GM10248 (cell line): ENCODE data around the gene NKIRAS1.
"Not testable (repeated sequence)": the region's sequence is repeated elsewhere in the genome, so short reads cannot be mapped to it uniquely, and the experiment has no call there.

ENCODE experiments used
- CTCF ChIA-PET: fragments of 300-600 bp; sonication (Branson Sonifier 250); formaldehyde crosslinking; extraction: SDS; loops from one replicate; lab custom pipeline; 2021; ENCODE audit warnings: antibody characterized with exemption; lab: Yijun Ruan, JAX
- POLR2A ChIA-PET: fragments of 350-650 bp; sonication (Branson Sonifier 250); formaldehyde crosslinking; extraction: SDS; loops from one replicate; lab custom pipeline; 2020; ENCODE audit warnings: antibody characterized with exemption; lab: Yijun Ruan, JAX
- DNase-seq: peaks from one replicate; pipeline ENCODE4 v3.0.0; 2012; ENCODE audit errors: extremely low spot score
- TF ChIP-seq, protein P1 (sequence below): IDR thresholded peaks from 2 replicates; pipeline ENCODE4 v1.5.1; 2012; ENCODE audit warnings: mild to moderate bottlenecking, low read depth; ENCODE audit errors: extremely low read depth, missing control alignments, control extremely low read depth

NKIRAS1 gene

DNA sequence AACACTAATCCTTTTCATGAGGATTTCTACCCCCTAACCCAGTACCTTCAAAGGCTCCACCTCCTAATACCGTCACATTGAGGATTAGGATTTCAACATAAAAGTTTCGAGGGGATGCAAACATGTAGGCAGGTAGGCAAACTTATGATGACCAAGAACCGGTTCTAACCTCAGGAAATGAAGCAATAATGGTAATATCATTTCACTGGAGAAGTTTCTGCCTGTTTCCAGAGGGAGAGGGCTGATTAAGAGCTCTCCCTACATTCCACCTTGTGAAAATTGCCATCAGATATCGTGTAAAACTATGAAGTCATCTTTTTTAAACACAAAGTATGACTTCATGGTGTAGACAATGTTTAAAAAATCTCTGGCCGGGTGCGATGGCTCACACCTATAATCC is 31.6 kb downstream of the NKIRAS1 start:
- CTCF ChIA-PET = interaction anchor here (1.3 to 1.8 kb wide), 2 partner anchors 10 to 47 kb away, joined by 3 to 4 read pairs; no protein-coding TSS in a partner anchor
- TF ChIP-seq, protein P1, sequence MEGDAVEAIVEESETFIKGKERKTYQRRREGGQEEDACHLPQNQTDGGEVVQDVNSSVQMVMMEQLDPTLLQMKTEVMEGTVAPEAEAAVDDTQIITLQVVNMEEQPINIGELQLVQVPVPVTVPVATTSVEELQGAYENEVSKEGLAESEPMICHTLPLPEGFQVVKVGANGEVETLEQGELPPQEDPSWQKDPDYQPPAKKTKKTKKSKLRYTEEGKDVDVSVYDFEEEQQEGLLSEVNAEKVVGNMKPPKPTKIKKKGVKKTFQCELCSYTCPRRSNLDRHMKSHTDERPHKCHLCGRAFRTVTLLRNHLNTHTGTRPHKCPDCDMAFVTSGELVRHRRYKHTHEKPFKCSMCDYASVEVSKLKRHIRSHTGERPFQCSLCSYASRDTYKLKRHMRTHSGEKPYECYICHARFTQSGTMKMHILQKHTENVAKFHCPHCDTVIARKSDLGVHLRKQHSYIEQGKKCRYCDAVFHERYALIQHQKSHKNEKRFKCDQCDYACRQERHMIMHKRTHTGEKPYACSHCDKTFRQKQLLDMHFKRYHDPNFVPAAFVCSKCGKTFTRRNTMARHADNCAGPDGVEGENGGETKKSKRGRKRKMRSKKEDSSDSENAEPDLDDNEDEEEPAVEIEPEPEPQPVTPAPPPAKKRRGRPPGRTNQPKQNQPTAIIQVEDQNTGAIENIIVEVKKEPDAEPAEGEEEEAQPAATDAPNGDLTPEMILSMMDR = no peak
- no peak for DNase-seq
- POLR2A ChIA-PET = no interaction called here

DNA sequence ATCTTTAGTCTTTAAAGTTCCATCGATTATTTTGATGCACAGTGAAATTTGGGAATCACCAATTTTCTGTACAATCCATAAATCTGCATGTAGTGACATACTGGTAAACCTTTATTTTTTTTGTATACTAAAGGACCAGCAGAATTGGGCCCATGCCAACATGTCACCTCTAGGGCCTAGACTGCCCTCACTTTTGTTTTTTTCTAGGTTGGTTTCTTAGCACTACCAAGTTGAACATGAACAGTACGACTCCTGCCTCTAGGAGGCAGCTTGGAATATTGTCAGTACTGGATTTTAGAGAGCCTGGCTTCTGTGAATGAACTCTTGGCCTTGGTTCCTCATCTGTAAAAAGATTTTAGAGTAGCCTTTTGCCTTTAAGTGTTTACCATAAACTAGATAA is 32.3 kb downstream of the NKIRAS1 start:
- CTCF ChIA-PET = interaction anchor here (1.8 kb wide), 1 partner anchor 11 kb away, joined by 4 read pairs; no protein-coding TSS in a partner anchor
- DNase-seq = no peak
- TF ChIP-seq, protein P1 = no peak
- POLR2A ChIA-PET = no interaction called here

DNA sequence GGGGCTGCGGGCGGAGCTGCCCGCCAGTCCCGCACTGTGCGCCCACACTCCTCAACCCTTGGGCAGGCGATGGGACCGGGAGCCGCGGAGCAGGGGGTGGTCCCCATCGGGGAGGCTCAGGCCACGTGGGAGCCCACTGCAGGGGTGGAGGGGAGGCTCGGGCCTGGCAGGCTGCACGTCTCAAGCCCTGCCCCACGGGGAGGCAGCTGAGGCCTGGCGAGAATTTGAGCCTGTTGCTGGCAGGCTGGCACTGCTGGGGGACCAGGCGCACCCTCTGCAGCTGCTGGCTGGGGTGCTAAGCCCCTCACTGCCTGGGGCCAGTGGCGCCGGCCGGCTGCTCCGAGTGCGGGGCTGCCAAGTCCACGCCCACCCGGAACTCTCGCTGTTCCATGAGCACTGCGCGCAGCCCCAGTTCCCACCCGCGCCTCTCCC is 34.3 kb downstream of the NKIRAS1 start:
- TF ChIP-seq, protein P1 = no peak
- ChIA-PET CTCF (interaction anchor here (1.0 to 2.7 kb wide), 4 partner anchors 9 to 297 kb away, joined by 3 to 12 read pairs (median 4); no protein-coding TSS in a partner anchor), POLR2A (interaction anchor here (0.6 kb wide), 1 partner anchor 26 kb away, joined by 4 read pairs; no protein-coding TSS in a partner anchor)
- no peak for DNase-seq

DNA sequence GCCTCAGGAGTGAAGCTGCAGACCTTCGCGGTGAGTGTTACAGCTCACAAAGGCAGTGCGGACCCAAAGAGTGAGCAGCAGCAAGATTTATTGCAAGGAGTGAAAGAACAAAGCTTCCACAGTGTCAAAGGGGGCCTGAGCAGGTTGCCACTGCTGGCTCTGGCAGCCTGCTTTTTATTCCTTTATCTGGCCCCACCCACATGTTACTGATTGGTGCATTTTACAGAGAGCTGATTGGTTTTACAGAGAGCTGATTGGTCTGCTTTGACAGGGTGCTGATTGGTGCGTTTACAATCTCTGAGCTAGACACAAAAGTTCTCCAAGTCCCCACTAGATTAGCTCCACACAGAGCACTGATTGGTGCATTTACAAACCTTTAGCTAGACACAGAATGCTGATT is 34.8 kb downstream of the NKIRAS1 start:
- ChIA-PET CTCF (interaction anchor here (1.0 to 2.7 kb wide), 3 partner anchors 10 to 298 kb away, joined by 3 to 12 read pairs (median 4); no protein-coding TSS in a partner anchor), POLR2A (interaction anchor here (0.6 kb wide), 1 partner anchor 25 kb away, joined by 4 read pairs; no protein-coding TSS in a partner anchor)
- not testable (repeated sequence) for DNase-seq

DNA sequence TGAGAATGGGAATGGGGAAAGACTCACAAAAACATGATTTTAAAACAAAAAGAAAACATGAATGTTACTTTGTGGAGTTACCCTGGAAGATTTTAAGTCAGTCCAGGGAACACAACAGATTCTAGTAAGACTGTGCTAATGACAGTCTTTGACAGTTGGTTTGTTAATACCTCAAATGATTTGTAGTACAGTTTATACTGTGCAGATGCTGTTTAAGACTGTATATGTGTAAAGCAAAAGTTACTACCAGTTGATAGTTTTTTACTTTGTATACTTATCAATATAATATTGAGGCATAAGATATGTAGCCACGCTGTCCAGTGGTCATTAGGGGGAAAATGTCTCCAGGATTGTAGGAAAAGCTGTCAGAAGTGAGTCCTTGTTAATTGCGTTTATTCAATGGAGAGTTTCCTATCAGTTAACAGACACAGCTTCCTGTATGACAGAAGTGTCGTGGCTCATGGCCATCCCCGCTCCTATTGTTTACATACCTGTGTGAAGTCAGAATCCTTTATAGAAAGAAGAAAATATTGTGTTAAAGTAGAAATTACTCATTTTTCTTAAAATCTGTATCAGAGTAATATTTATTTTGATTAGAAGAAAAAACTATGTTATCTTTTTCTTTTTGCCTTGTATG is 36.0 kb downstream of the NKIRAS1 start:
- TF ChIP-seq, protein P1 = no peak
- ChIA-PET POLR2A (interaction anchor here (1.0 kb wide), 1 partner anchor 36 kb away, joined by 3 read pairs; the partner anchor contains the start of genes NKIRAS1 and RPL15), CTCF (interaction anchor here (1.0 kb wide), 1 partner anchor 8 kb away, joined by 7 read pairs; no protein-coding TSS in a partner anchor)
- no peak for DNase-seq

DNA sequence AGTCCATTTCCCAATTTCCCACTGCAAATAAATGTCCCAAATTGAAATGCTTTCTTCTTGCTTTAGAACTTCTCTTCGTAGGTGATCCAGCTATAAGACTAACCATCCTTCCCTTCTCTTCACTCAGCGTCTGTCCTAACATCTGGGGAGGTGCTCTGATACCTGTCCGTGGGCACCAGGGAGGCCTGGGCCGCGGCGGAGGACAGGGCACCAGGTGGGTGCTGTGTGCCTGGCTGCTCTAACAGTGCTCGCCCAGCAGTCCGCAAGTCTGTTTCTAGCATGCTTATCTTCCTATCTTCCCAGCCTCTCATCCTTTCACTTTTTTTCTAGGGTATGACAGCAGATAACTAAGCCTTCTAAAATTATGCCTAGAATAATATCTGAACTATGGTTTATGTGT is 37.3 kb downstream of the NKIRAS1 start:
- POLR2A ChIA-PET = interaction anchor here (1.0 kb wide), 1 partner anchor 37 kb away, joined by 3 read pairs; the partner anchor contains the start of genes NKIRAS1 and RPL15

More for the DNA sequence above, 37.3 kb downstream of the NKIRAS1 start:
- DNase-seq = no peak
- CTCF ChIA-PET = interaction anchor here (1.0 to 3.8 kb wide), 2 partner anchors 9 kb away, joined by 7 to 33 read pairs; no protein-coding TSS in a partner anchor
- TF ChIP-seq, protein P1 = no peak
